GM10266 (cell line): Measurements from ENCODE around the gene FBF1.

Experiments used
- DNase-seq: peaks from one replicate; pipeline ENCODE4 v3.0.0; 2012; ENCODE audit errors: extremely low spot score
- CTCF ChIP-seq: IDR thresholded peaks from 2 replicates; pipeline ENCODE4 v1.5.1; 2012; ENCODE audit warnings: mild to moderate bottlenecking, low read depth; ENCODE audit not compliant: control insufficient read depth, insufficient read depth; ENCODE audit errors: missing control alignments

Gene FBF1

GRCh38 chr17:75921596-75921995 lies 19.2 kb downstream of the FBF1 start:
- TF ChIP-seq CTCF = no peak
- no peak for DNase-seq

DNA sequence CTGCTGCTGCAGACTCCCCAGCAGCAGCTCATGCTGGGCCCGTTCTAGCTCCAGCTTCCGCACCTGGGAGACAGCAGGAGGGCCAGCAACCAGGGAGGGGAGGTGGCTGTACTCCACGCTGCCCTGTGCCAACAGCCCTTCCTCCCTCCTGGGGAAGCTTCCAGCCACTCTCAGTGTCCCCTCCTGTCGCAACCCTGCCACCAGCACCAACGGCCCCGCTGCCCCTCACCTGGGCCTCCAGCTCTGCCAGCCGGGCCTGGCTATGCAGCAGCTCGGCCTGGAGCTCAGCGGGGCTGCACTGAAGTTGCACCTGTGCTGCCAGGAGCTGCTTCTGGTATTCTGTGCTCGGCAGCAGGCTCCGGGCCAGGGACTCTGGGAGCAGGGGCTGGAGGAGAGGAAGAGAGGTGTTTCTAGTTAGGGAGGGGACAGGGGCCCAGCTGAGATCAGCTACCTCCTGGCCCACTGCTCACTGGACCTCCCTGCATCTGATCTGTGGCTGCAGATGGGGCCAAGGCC lies 20.7 kb downstream of the FBF1 start:
- no peak for TF ChIP-seq CTCF
- no peak for DNase-seq

DNA sequence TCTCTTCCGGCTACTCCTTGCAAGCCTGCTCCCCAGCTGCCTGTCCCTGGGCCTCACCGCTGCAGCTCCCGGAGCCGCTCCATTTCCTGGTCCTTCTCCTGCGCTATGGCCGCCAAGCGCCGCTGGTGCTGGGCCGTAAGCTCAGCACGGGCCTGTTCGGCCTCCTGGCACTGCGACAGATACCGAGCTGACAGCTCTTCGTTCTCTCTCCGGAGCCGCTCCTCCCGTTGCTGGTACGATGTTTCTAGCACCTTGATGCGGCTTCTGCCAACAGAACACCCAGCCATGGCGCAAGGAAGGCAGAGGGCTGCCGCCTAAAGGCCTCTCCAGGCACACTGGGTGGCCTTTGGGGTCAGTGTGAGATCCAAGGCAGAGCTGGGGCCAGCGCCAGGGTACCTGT lies 21.2 kb downstream of the FBF1 start:
- TF ChIP-seq CTCF = no peak
- no peak for DNase-seq

DNA sequence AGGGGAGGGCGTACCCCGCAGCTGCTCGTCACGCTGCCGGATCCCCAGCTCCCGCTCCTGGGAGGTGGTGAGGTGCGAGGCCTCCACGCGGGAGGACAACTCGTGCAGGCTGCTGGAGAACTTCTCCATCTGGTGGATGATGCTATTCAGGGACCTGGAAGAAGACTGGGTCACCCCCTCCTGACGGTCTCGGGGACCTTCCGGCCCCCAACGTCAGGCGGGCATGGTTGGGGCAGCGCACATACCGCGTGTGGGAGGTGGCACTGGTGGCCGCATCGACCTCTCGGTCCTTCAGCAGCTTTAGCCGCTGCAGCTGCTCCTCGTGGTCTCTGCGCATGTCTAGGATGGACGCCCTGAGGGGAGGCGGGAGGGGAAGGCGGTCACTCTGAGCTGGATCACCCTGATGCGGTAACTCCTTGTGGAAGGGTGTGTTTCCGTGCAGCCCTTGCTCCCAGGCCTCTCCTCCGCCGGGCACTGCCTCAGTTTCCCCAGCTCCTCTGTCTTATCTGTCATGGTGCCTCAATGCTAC lies 22.9 kb downstream of the FBF1 start:
- DNase-seq = no peak
- no peak for TF ChIP-seq CTCF

DNA sequence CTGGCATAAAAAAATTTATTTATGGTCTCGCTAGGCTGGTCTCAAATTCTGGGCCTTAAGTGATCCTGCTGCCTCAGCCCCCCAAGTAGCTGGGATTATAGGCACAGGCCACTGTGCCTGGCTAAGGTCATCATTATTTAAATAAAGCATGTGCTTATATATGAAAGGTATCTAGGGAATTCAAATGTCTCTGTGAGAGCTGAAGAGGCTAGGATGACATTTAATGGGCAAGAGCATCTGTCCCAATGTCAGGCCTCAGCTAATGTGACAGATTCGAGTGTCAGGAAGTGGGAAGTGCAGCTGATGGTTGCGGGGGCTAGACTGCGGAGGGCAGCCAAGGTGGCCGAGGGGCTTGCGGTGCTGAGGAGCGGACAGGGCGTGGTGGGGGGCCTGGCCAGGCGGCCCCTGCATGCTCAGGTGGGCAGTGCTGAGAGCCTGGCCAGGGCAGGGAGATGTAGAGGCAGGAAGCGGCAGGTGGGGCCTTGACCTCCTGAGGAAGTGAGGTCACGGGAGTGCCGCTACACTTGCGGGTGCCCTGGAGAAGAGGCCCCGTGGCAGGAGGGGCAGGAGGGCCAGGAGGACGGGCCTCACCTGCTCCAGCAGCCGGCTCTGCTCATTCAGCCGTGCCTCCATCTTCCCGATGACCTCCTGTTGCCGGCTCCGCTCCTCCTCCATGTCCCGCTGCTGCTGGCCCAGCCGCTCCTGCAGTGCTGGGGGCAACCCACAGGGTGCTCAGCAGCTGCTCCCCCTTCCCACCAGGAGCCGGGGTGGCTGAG lies 23.5 kb downstream of the FBF1 start:
- TF ChIP-seq CTCF = no peak
- no peak for DNase-seq

DNA sequence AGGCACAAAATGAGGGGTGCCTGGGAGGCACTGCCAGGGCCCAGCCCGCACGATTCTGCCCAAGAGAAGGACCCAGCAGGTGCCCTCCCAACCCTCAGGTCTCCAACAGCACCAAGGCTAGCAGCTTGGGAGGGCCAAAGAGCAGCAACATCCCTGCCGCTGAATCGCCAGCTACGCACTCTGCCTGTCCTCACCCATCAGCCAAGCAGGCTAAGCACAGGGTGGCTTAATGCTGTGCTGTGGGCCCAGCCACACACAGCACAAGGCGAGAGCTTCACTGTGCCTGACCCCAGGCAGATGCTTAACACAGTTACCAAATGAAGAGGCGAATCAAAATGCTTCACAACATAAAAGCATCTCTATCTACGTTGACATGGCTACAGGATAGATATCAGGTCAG lies 25.6 kb downstream of the FBF1 start:
- DNase-seq = no peak
- TF ChIP-seq CTCF = no peak

GRCh38 chr17:75914643-75915267 lies 26.1 kb downstream of the FBF1 start:
- DNase-seq = no peak
- no peak for TF ChIP-seq CTCF
